ENCODE data around the gene WDR1. TPM values are rescaled to one million over a fixed set of nuclear protein-coding genes. Genes with fewer than 3 reads are reported as not detected.

Gene WDR1
- total RNA-seq, 1 donor = 314 TPM

GRCh38 chr4:10078481-10079233 lies 37.9 kb downstream of the WDR1 start:
- DNase-seq (ENCODE audit: insufficient read length, low spot score, missing footprints) = peak; percentile 80
- no peaks in the 10 kb centered on the region for H3K4me1 ChIP-seq (ENCODE audit: insufficient read depth, low read length)
- H3K9me3 ChIP-seq (ENCODE audit: low read depth, low read length) = no peaks in the 10 kb centered on the region
- H3K4me2 ChIP-seq (ENCODE audit: insufficient read depth, low read length) = no peak overlapping the region
- no peak overlapping the region for H2AFZ ChIP-seq (ENCODE audit: low read length)
- no peak for TF ChIP-seq CTCF (IDR thresholded peaks at IDR 0.05; ENCODE audit: extremely low read depth, low read depth, low read length)
- H3K27me3 ChIP-seq (ENCODE audit: insufficient read depth, low read length) = no peaks in the 10 kb centered on the region
- peaks cover 70% of the 10 kb centered on the region for H3K79me2 ChIP-seq (ENCODE audit: insufficient read depth, low read length)
- peaks cover 69% of the 10 kb centered on the region for H4K20me1 ChIP-seq (ENCODE audit: insufficient read depth, low read length)
- H3K36me3 ChIP-seq (ENCODE audit: insufficient read depth, low read length) = peaks cover 99% of the 10 kb centered on the region
- H3K27ac ChIP-seq (ENCODE audit: low read depth, low read length) = no peak overlapping the region
- no peak overlapping the region for H3K4me3 ChIP-seq (ENCODE audit: insufficient read depth, low read length)

- TF ChIP-seq CTCF (IDR thresholded peaks at IDR 0.05; ENCODE audit: extremely low read depth, low read depth, low read length) = no peak
Measured at GRCh38 chr4:10077483-10078335, 38.9 kb downstream of the WDR1 start.

GRCh38 chr4:10077076-10077475 lies 39.5 kb downstream of the WDR1 start:
- Histone ChIP-seq H3K4me2 (ENCODE audit: insufficient read depth, low read length) (no peak overlapping the region), H3K4me1 (ENCODE audit: insufficient read depth, low read length) (no peaks in the 10 kb centered on the region), H3K4me3 (ENCODE audit: insufficient read depth, low read length) (no peak overlapping the region), H3K27ac (ENCODE audit: low read depth, low read length) (no peak overlapping the region), H4K20me1 (ENCODE audit: insufficient read depth, low read length) (peaks cover 54% of the 10 kb centered on the region), H2AFZ (ENCODE audit: low read length) (no peak overlapping the region), H3K9me3 (ENCODE audit: low read depth, low read length) (no peaks in the 10 kb centered on the region), H3K79me2 (ENCODE audit: insufficient read depth, low read length) (peaks cover 54% of the 10 kb centered on the region), H3K27me3 (ENCODE audit: insufficient read depth, low read length) (no peaks in the 10 kb centered on the region), H3K36me3 (ENCODE audit: insufficient read depth, low read length) (peaks cover 99% of the 10 kb centered on the region)
- DNase-seq (ENCODE audit: insufficient read length, low spot score, missing footprints) = no peak
- no peak for TF ChIP-seq CTCF (IDR thresholded peaks at IDR 0.05; ENCODE audit: extremely low read depth, low read depth, low read length)

More at GRCh38 chr4:10077483-10078335, 38.9 kb downstream of the WDR1 start:
- Histone ChIP-seq H2AFZ (ENCODE audit: low read length) (no peak overlapping the region), H3K36me3 (ENCODE audit: insufficient read depth, low read length) (peaks cover 99% of the 10 kb centered on the region), H3K27ac (ENCODE audit: low read depth, low read length) (no peak overlapping the region), H3K9me3 (ENCODE audit: low read depth, low read length) (no peaks in the 10 kb centered on the region), H3K4me2 (ENCODE audit: insufficient read depth, low read length) (no peak overlapping the region), H4K20me1 (ENCODE audit: insufficient read depth, low read length) (peaks cover 60% of the 10 kb centered on the region), H3K4me3 (ENCODE audit: insufficient read depth, low read length) (no peak overlapping the region), H3K4me1 (ENCODE audit: insufficient read depth, low read length) (no peaks in the 10 kb centered on the region), H3K27me3 (ENCODE audit: insufficient read depth, low read length) (no peaks in the 10 kb centered on the region), H3K79me2 (ENCODE audit: insufficient read depth, low read length) (peaks cover 60% of the 10 kb centered on the region)
- DNase-seq (ENCODE audit: insufficient read length, low spot score, missing footprints) = peak; percentile 87

GRCh38 chr4:10075953-10076391 lies 40.6 kb downstream of the WDR1 start:
- H3K27ac ChIP-seq (ENCODE audit: low read depth, low read length) = no peak overlapping the region

More at GRCh38 chr4:10075953-10076391, 40.6 kb downstream of the WDR1 start:
- Histone ChIP-seq H2AFZ (ENCODE audit: low read length) (no peak overlapping the region), H3K4me2 (ENCODE audit: insufficient read depth, low read length) (no peak overlapping the region), H3K36me3 (ENCODE audit: insufficient read depth, low read length) (peaks cover 98% of the 10 kb centered on the region), H3K27me3 (ENCODE audit: insufficient read depth, low read length) (no peaks in the 10 kb centered on the region), H3K4me3 (ENCODE audit: insufficient read depth, low read length) (no peak overlapping the region), H4K20me1 (ENCODE audit: insufficient read depth, low read length) (peaks cover 44% of the 10 kb centered on the region), H3K9me3 (ENCODE audit: low read depth, low read length) (no peaks in the 10 kb centered on the region), H3K4me1 (ENCODE audit: insufficient read depth, low read length) (no peaks in the 10 kb centered on the region), H3K79me2 (ENCODE audit: insufficient read depth, low read length) (peaks cover 44% of the 10 kb centered on the region)
- no peak for TF ChIP-seq CTCF (IDR thresholded peaks at IDR 0.05; ENCODE audit: extremely low read depth, low read depth, low read length)
- DNase-seq (ENCODE audit: insufficient read length, low spot score, missing footprints) = no peak
